Head of caudate nucleus (tissue), 42 donors: ENCODE measurements around the gene ELF1.
A peak's percentile ranks its signal among the peaks of the same experiment; 100 is the strongest.
"Not testable (repeated sequence)": the region's sequence is repeated elsewhere in the genome, so short reads cannot be mapped to it uniquely, and the experiment has no call there.

Experiments used
- DNase-seq, 42 donors: peaks; one replicate each; pipeline versions ENCODE4 v3.0.0 to v3.0.0-alpha.2; 2020 to 2021; ENCODE audit warnings: mixed read lengths in 7 of 42
- intact Hi-C: fragments of 100-400 bp; cut with DNase I; formaldehyde crosslinking; loops from one replicate; pipeline ENCODE4 v1.15.0; 2022

Gene ELF1

GRCh38 chr13:40971321-40971720 lies 47.8 kb downstream of the ELF1 start:
- intact Hi-C loops, result no loop called here
- DNase-seq, result no peak

GRCh38 chr13:40970803-40971202 lies 48.3 kb downstream of the ELF1 start:
- intact Hi-C loops, result no loop called here

GRCh38 chr13:40969169-40969901 lies 49.8 kb downstream of the ELF1 start:
- intact Hi-C loops, result no loop called here

More at GRCh38 chr13:40970803-40971202, 48.3 kb downstream of the ELF1 start:
- DNase-seq, result no peak

DNA sequence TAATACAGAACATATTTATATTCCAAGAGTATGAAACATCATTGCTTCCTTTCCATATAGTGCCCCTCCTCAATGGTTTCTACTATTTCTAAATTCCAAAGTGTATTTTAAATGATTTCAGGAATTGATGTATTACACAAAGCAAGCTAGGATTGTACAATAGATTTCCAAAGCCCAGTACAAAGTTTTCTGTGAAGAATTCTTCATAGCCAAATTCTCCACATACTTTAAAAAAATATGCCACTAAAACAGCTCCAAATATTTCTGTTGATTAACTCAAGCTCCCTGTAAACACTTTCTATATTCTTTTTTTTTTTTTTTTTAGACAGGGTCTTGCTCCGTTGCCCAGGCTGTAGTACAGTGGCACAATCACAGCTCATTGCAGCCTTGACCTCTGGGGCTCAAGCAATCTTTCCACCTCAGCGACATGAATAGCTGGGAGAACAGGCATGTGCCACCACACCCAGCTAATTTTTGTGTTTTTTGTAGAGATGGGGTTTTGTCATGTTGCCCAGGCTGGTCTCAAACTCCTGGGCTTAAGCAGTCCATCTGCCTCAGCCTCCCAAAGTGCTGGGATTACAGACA lies 50.6 kb downstream of the ELF1 start:
- intact Hi-C loops, result no loop called here

More at GRCh38 chr13:40969169-40969901, 49.8 kb downstream of the ELF1 start:
- DNase-seq, result no peak

DNA sequence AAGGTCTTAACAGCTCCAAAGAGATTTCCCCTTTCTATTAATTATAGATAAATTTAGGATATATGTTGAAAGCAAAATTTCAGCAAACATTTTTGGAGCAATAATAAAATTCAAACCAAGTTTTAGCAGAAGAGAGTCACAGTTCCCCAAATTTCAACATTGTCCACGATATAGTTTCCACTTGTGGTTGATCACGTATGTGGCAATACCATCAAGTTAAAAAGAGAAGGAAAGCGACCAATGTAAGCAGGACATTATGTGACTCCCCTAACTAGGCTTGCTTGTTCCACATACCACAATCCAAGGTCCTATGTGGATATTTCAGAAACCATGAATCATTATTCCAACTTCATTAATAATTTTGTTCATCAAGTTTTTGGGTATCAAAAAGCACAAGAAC lies 52.8 kb downstream of the ELF1 start:
- intact Hi-C loops, result no loop called here
- DNase-seq, result no peak

More for the DNA sequence above, 50.6 kb downstream of the ELF1 start:
- DNase-seq, result no peak

DNA sequence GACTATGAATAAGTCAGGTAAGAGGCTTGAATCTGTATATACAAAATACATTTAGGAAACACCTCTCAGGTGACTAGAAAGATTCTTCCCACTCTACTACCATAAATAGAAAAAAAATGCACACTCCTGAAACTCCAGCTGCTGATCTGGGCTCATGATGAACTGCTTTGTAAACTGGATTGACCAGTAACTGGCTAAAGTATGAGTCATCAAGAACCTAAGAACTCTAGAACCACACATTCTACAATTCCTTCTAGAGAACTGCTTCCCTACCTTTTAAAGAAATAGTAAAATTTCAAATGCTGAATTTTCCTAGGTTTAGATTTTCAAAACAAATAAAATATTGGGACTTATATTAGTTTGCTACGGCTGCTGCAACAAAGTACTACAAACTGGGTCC lies 55.2 kb downstream of the ELF1 start:
- DNase-seq, result no peak
- intact Hi-C loops, result no loop called here

DNA sequence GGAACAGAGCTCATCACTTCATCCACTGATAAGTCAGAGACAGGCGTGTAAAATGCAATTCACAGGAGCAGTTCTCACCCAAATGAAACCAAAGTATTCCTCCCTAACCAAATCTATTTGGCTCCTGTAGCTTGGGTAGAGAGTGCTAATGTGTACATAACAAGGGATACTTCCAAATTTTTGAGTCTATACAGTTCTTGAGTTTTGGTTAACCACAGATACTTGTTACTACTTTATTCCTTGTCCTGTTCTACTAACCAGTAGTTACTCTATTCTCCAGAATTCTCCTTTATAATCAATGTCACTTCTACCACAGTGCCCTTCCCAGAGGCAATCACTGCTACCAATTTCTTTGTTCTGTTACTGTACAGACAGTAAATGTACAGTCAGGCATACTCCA lies 57.3 kb downstream of the ELF1 start:
- intact Hi-C loops, result no loop called here
- DNase-seq, result no peak

DNA sequence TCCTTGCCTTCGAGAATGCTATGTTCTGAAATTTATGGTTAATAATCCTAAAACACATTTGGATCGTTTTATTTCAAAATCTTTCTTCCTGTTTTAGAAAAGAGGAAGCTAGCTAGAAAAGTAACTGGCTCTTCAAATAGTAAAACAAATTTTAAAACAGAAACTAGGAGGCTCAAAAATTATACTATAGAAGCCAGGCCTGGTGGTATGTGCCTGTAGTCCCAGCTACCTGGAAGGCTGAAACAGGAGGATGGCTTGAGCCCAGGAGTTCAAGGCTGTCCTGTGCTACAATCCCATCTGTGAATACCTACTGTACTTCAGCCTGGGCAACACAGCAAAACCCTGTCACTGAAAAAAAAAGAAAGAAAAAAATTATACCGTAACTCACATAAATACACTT lies 57.9 kb downstream of the ELF1 start:
- intact Hi-C loops, result no loop called here

GRCh38 chr13:40960716-40961115 lies 58.4 kb downstream of the ELF1 start:
- no peak for DNase-seq

More for the DNA sequence above, 57.9 kb downstream of the ELF1 start:
- DNase-seq, result no peak

DNA sequence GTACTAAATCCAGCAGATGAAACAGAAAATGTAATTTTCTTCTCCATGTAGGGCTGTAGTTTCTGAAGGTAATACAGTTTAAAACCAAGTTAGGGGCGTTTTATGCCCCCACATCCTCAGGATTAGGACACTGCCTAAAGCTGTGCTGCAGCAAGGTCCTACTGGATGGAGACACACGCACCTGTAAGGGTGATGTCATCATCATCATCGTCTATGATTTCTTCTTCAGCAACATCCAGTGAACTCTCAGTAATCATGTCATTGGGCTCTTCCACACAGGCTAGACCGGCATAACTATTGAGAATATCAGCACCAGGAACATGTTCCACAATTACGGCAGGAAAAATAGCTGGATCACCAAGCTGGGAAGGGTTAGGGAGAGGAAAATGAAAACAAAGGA lies 60.5 kb downstream of the ELF1 start:
- intact Hi-C loops, result no loop called here
- no peak for DNase-seq

More at GRCh38 chr13:40960716-40961115, 58.4 kb downstream of the ELF1 start:
- intact Hi-C loops, result no loop called here

- intact Hi-C loops, result no loop called here
- no peak for DNase-seq
Observed at GRCh38 chr13:40946485-40946884, 72.6 kb downstream of the ELF1 start.

DNA sequence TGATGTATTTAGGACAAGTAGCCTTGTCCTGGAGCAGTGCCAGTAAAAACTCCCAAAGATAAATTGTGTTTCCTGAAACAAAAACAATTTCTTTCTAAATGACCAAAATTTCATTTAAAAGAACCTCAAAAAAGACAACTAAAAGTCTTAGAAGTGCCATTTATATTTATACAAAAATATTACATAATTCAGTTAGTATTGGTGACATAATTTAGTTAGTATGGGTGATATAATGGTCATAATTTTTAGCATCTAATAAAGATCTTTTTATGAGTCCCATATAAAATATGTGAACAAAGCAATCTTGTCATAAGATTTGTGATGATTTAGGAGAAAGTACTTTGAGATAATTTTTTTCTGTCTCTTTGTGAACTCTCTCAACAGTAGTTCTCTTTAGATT lies 76.0 kb downstream of the ELF1 start:
- intact Hi-C loops, result no loop called here
- no peak for DNase-seq

DNA sequence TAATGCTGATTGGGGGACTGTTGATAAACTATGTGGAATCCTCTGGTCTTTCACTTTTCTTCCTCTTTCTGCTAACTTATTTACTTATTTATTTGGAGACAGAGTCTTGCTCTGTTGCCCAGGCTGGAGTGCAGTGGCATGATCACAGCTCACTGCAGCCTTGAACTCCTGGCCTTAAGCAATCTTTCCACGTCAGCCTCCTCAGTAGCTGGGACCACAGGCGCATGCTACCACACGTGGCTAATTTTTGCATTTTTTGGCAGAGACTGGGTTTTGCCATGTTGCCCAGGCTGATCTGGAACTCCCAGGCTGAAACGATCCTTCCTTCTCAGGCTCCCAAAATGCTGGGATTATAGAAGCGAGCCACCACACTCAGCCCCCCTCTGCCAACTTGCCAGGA lies 77.5 kb downstream of the ELF1 start:
- intact Hi-C loops, result no loop called here
- no peak for DNase-seq

- intact Hi-C loops, result no loop called here
- DNase-seq, result no peak
Observed at GRCh38 chr13:40940841-40941240, 78.3 kb downstream of the ELF1 start.

- DNase-seq, result no peak
- intact Hi-C loops, result no loop called here
Observed at GRCh38 chr13:40933508-40934204, 85.5 kb downstream of the ELF1 start.

GRCh38 chr13:40932252-40932651 lies 86.9 kb downstream of the ELF1 start:
- no peak for DNase-seq
- intact Hi-C loops, result no loop called here

- no peak for DNase-seq
- intact Hi-C loops, result no loop called here
Observed at GRCh38 chr13:40931719-40932118, 87.4 kb downstream of the ELF1 start.

- DNase-seq, result not testable (repeated sequence)
- intact Hi-C loops, result loop anchor here (10.0 kb wide), 1 partner anchor 65 kb away; no protein-coding TSS in a partner anchor
Observed at GRCh38 chr13:40929883-40930282, 89.2 kb downstream of the ELF1 start.

DNA sequence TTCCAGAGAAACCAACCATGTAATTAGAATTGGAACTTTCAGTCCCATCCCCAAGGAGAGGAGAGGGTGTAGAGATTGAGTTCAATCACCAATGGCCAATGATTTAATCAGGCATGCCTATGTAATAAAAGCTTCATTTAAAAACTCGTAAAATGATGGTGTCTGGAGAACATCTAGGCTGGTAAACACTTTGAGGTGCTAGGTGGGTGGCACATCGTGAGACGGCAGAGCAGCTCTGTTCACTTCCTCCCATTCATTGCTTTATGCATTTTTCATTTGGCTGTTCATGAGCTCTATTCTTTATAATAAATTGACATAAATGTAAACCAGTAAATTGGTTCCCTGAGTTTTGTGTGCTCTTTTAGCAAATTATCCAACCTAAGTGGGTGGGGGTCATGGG lies 90.1 kb downstream of the ELF1 start:
- intact Hi-C loops, result loop anchor here (10.0 kb wide), 1 partner anchor 66 kb away; no protein-coding TSS in a partner anchor
- peak in 1 of 42 donors; percentile 48 for DNase-seq

DNA sequence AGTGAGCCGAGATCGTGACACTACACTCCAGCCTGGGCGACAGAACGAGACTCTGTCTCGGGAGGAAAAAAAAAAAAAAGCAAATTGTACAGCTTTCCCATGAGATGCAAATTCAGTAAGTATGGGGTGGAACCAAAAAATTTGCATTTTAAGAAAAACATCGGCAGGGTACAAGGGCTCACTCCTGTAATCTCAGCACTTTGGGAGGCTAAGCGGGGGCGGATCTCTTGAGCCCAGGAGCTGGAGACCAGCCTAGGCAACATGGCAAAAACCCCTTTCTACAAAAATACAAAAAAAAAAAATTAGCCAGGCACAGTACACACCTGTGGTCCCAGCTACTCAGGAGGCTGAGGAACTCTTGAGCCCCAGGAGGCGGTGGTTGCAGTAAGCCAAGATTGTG lies 91.2 kb downstream of the ELF1 start:
- intact Hi-C loops, result loop anchor here (10.0 kb wide), 1 partner anchor 67 kb away; no protein-coding TSS in a partner anchor
- no peak for DNase-seq
